Activated CD4-positive, alpha-beta T cell treated with anti-CD3 and anti-CD28 coated beads, Interleukin-2, amount 10 ng/mL, durations not matched to agents 24 days and 14 days (primary cell): Measurements from ENCODE around the gene CACNA2D3. TPM values are rescaled to one million over a fixed set of nuclear protein-coding genes. Genes with fewer than 3 reads are reported as not detected.

Source experiments
- DNase-seq: peaks from one replicate; pipeline ENCODE4 v3.0.0; 2022
- H3K27ac Mint-ChIP-seq: one replicate; pipeline ENCODE4 v1.8.0; 2022; ENCODE audit warnings: mild to moderate bottlenecking, mixed read lengths
- H3K27me3 Mint-ChIP-seq: one replicate; pipeline ENCODE4 v1.8.0; 2022; ENCODE audit warnings: mixed read lengths
- H3K36me3 Mint-ChIP-seq: one replicate; pipeline ENCODE4 v1.8.0; 2022; ENCODE audit warnings: low read depth, mild to moderate bottlenecking, mixed read lengths
- H3K4me1 Mint-ChIP-seq: one replicate; pipeline ENCODE4 v1.8.0; 2021; ENCODE audit warnings: mixed read lengths
- H3K4me3 Mint-ChIP-seq: one replicate; pipeline ENCODE4 v1.8.0; 2022; ENCODE audit warnings: mild to moderate bottlenecking, moderate library complexity, mixed read lengths
- H3K9me3 Mint-ChIP-seq: one replicate; pipeline ENCODE4 v1.8.0; 2021; ENCODE audit warnings: mixed read lengths
- intact Hi-C: fragments of 100-400 bp; cut with micrococcal nuclease; formaldehyde crosslinking; loops from one replicate; pipeline ENCODE4 v1.15.1; 2023
- total RNA-seq: library from RNA; stranded (reverse); gene quantifications from 2 replicates; pipeline ENCODE4 v1.2.3, GENCODE V29; 2022

Gene CACNA2D3
- total RNA-seq, 1 donor from 2014 or later, result not detected

GRCh38 chr3:54873059-54874010 lies 751.0 kb downstream of the CACNA2D3 start:
- no peaks in the 10 kb centered on the region for H3K27me3 Mint-ChIP-seq
- H3K9me3 Mint-ChIP-seq, result no peaks in the 10 kb centered on the region

DNA sequence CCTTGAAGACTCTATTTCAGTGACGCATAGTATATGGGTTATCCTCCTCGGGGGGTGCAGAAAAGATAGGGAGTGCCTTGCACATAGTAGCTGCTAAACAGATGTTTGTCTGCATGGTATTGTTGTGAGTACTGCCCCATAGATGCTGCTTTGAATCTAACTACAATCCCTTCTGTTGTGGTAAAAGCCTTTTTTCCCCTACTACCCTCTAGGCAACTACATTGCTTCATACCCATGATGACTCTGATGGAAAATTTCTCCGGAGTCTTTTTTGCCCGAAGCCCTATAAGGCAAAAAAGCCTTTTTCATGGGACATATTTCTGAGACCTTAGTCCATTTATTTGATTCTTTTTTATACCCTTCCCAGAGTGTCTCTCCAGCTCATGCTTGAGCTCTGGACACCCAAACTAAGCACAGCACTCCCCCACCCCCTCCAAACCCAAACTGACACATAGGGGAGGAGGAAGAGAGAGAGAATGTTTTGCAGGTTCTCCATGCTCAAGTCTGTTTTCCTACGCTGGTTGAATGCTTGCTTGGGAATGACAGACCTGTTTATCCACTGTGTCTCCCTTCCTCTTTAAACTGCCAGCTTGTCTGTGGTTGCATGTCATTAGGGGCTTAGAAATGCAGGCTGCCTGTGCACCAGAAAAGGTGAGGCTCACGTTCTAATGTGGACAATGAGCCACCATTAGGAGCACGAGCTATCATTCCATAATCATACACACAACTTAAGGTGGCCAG lies 752.6 kb downstream of the CACNA2D3 start:
- DNase-seq, result no peak
- no peaks in the 10 kb centered on the region for H3K36me3 Mint-ChIP-seq
- no peak overlapping the region for H3K27ac Mint-ChIP-seq
- peaks cover 5% of the 10 kb centered on the region for H3K9me3 Mint-ChIP-seq
- no peaks in the 10 kb centered on the region for H3K4me1 Mint-ChIP-seq
- intact Hi-C loops, result no loop called here
- no peaks in the 10 kb centered on the region for H3K27me3 Mint-ChIP-seq
- H3K4me3 Mint-ChIP-seq, result no peak overlapping the region

More at GRCh38 chr3:54873059-54874010, 751.0 kb downstream of the CACNA2D3 start:
- intact Hi-C loops, result no loop called here
- no peaks in the 10 kb centered on the region for H3K36me3 Mint-ChIP-seq
- no peak overlapping the region for H3K27ac Mint-ChIP-seq
- no peak for DNase-seq
- H3K4me1 Mint-ChIP-seq, result no peaks in the 10 kb centered on the region
- no peak overlapping the region for H3K4me3 Mint-ChIP-seq

- Mint-ChIP-seq H3K4me3 (no peak overlapping the region), H3K9me3 (peaks cover 5% of the 10 kb centered on the region), H3K4me1 (no peaks in the 10 kb centered on the region), H3K27me3 (no peaks in the 10 kb centered on the region), H3K27ac (no peak overlapping the region), H3K36me3 (no peaks in the 10 kb centered on the region)
- intact Hi-C loops, result no loop called here
- DNase-seq, result no peak
Measured at GRCh38 chr3:54875596-54876268, 753.4 kb downstream of the CACNA2D3 start.

GRCh38 chr3:54876694-54877093 lies 754.3 kb downstream of the CACNA2D3 start:
- no peak for DNase-seq
- no peak overlapping the region for H3K4me3 Mint-ChIP-seq
- peaks cover 5% of the 10 kb centered on the region for H3K9me3 Mint-ChIP-seq
- H3K4me1 Mint-ChIP-seq, result no peaks in the 10 kb centered on the region
- intact Hi-C loops, result no loop called here
- no peaks in the 10 kb centered on the region for H3K36me3 Mint-ChIP-seq
- H3K27ac Mint-ChIP-seq, result no peak overlapping the region
- H3K27me3 Mint-ChIP-seq, result no peaks in the 10 kb centered on the region

- Mint-ChIP-seq H3K4me3 (no peak overlapping the region), H3K27ac (no peak overlapping the region), H3K27me3 (no peaks in the 10 kb centered on the region), H3K4me1 (no peaks in the 10 kb centered on the region), H3K36me3 (no peaks in the 10 kb centered on the region), H3K9me3 (peaks cover 5% of the 10 kb centered on the region)
- DNase-seq, result no peak
- intact Hi-C loops, result no loop called here
Measured at GRCh38 chr3:54877730-54878129, 755.4 kb downstream of the CACNA2D3 start.

DNA sequence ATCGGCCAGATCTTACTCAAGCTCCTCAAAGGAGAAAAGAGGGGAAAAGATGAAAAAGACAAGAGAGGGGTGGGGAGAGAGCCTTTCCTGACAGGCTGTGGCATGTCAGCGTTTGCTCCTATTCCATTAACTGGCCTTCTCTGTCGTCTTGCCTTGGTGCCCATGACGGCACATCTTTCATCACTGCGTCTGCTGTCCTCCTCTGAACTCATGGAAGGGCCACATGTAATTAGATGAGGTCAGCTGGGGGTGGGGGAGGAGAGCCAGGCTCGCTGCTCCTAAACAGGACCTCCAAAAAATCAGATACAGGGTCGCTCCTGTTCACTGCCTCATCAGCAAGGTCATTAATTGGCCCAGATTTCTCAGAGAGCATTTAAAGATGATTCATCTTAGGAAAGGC lies 755.8 kb downstream of the CACNA2D3 start:
- Mint-ChIP-seq H3K27me3 (no peaks in the 10 kb centered on the region), H3K36me3 (no peaks in the 10 kb centered on the region), H3K4me1 (no peaks in the 10 kb centered on the region), H3K4me3 (no peak overlapping the region), H3K9me3 (peaks cover 5% of the 10 kb centered on the region), H3K27ac (no peak overlapping the region)
- DNase-seq, result no peak
- intact Hi-C loops, result no loop called here

DNA sequence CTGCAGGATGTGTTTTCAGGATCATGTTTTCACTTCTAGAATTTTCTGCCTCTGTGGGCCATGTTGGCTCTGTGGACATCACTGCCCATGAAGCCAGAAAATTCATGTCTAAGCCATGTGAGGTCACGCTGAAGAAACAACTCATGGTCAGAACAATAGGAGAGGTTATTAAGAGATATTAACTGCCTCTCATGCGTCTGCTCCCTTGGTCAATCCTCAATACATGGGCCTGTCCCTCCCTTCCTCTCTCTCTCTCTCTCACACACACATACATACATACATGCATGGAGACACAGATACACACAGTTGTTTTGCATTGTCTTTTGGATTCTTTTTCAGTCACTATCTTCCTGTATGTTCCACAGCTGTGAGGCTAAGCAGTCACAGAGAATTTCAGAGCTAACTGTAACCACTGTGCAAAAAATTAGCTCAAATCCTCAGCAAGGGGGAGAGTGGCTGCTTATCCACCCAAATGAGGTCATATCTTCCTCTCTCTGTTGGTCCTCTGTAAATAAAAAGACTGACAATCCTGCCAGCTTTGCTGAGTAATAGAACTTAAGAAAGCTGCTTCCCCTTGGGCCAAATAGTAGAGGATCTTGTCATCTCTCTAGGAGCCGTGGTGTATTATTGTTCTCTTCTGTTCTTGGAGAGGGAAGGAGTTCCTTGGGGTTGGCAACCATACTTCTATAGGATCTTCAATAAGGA lies 759.9 kb downstream of the CACNA2D3 start:
- no peak overlapping the region for H3K27ac Mint-ChIP-seq
- H3K27me3 Mint-ChIP-seq, result no peaks in the 10 kb centered on the region
- H3K4me1 Mint-ChIP-seq, result no peaks in the 10 kb centered on the region
- peaks cover 5% of the 10 kb centered on the region for H3K9me3 Mint-ChIP-seq
- DNase-seq, result no peak
- no peak overlapping the region for H3K4me3 Mint-ChIP-seq
- H3K36me3 Mint-ChIP-seq, result no peaks in the 10 kb centered on the region
- intact Hi-C loops, result no loop called here

GRCh38 chr3:54888162-54888561 lies 765.8 kb downstream of the CACNA2D3 start:
- no peak overlapping the region for H3K27ac Mint-ChIP-seq
- no peak for DNase-seq
- no peaks in the 10 kb centered on the region for H3K27me3 Mint-ChIP-seq
- H3K9me3 Mint-ChIP-seq, result no peaks in the 10 kb centered on the region
- intact Hi-C loops, result no loop called here
- no peaks in the 10 kb centered on the region for H3K4me1 Mint-ChIP-seq
- H3K4me3 Mint-ChIP-seq, result no peak overlapping the region
- H3K36me3 Mint-ChIP-seq, result no peaks in the 10 kb centered on the region

GRCh38 chr3:54888873-54889272 lies 766.5 kb downstream of the CACNA2D3 start:
- Mint-ChIP-seq H3K4me3 (no peak overlapping the region), H3K27ac (no peak overlapping the region), H3K36me3 (no peaks in the 10 kb centered on the region), H3K4me1 (no peaks in the 10 kb centered on the region), H3K9me3 (no peaks in the 10 kb centered on the region), H3K27me3 (no peaks in the 10 kb centered on the region)
- intact Hi-C loops, result no loop called here
- DNase-seq, result no peak

DNA sequence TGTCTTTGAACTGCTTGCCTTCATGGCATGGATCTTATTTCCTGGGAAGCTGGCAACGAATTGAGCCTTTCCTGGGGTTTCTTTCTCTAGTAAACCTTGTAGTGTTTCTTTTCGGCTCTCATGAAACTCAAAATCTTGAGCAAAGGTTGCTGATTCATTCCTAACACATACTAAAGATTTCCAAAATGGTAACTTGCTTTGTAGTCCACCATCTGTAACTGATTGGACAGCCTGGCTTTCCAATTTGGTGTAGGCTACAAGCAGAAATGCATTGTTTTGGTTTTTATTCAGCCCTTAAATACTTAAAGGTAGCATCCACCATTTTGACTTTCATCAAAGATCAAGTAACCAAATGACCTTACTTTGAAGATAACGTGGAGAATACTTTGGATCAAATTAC lies 767.4 kb downstream of the CACNA2D3 start:
- H3K4me3 Mint-ChIP-seq, result no peak overlapping the region
- no peaks in the 10 kb centered on the region for H3K27me3 Mint-ChIP-seq
- H3K36me3 Mint-ChIP-seq, result no peaks in the 10 kb centered on the region
- no peaks in the 10 kb centered on the region for H3K4me1 Mint-ChIP-seq
- intact Hi-C loops, result no loop called here
- no peak for DNase-seq
- no peak overlapping the region for H3K27ac Mint-ChIP-seq
- no peaks in the 10 kb centered on the region for H3K9me3 Mint-ChIP-seq

- Mint-ChIP-seq H3K9me3 (no peaks in the 10 kb centered on the region), H3K4me3 (no peak overlapping the region), H3K4me1 (no peaks in the 10 kb centered on the region), H3K27me3 (no peaks in the 10 kb centered on the region), H3K27ac (no peak overlapping the region), H3K36me3 (no peaks in the 10 kb centered on the region)
- intact Hi-C loops, result no loop called here
- DNase-seq, result no peak
Measured at GRCh38 chr3:54891540-54891897, 769.2 kb downstream of the CACNA2D3 start.

GRCh38 chr3:54892168-54892567 lies 769.8 kb downstream of the CACNA2D3 start:
- Mint-ChIP-seq H3K27me3 (no peaks in the 10 kb centered on the region), H3K27ac (no peak overlapping the region), H3K4me3 (no peak overlapping the region), H3K4me1 (no peaks in the 10 kb centered on the region), H3K9me3 (no peaks in the 10 kb centered on the region), H3K36me3 (no peaks in the 10 kb centered on the region)
- intact Hi-C loops, result no loop called here
- no peak for DNase-seq

DNA sequence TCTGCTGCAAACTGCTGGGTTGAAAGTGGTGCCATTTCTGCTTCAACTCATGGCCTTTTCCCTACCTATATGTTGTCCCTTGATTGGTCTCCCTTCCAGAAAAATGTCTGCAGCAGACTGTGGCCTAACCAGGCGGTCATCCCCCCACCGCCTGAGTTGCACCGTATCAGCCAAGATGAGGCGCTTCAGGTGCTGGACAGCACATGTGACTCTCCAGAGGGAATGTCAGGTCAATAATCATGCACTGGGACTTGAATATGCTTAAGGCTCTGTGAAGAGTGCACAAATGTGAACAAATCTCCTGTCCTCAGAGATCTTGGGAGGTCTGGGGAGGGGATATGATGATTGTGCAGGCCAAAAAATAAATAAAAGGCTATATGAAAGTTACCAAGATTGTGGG lies 773.3 kb downstream of the CACNA2D3 start:
- DNase-seq, result no peak
- no peak overlapping the region for H3K27ac Mint-ChIP-seq
- no peaks in the 10 kb centered on the region for H3K36me3 Mint-ChIP-seq
- no peaks in the 10 kb centered on the region for H3K4me1 Mint-ChIP-seq
- H3K9me3 Mint-ChIP-seq, result no peaks in the 10 kb centered on the region
- intact Hi-C loops, result no loop called here
- H3K27me3 Mint-ChIP-seq, result no peaks in the 10 kb centered on the region
- H3K4me3 Mint-ChIP-seq, result no peak overlapping the region
